HCT116 (cell line): ENCODE results near the gene RAB3GAP2.

Source experiments
- CEBPB ChIP-seq: IDR thresholded peaks from 2 replicates; pipeline ENCODE4 v1.6.1; 2012; ENCODE audit warnings: low read depth
- EZH2 ChIP-seq: fragments of 200-600 bp; sonication (generic); IDR thresholded peaks from 2 replicates; pipeline ENCODE4 v1.6.1; 2017; ENCODE audit warnings: antibody characterized with exemption, mixed run types
- FOSL1 ChIP-seq: IDR thresholded peaks from 2 replicates; pipeline ENCODE4 v1.6.1; 2012; ENCODE audit warnings: low read depth
- JUND ChIP-seq: IDR thresholded peaks from 2 replicates; pipeline ENCODE4 v1.6.1; 2012
- POLR2A ChIP-seq: IDR thresholded peaks from 2 replicates; pipeline ENCODE4 v1.7.0; 2011; ENCODE audit warnings: borderline replicate concordance; ENCODE audit not compliant: insufficient read depth, insufficient read length; ENCODE audit errors: extremely low read depth
- POLR2AphosphoS5 ChIP-seq: IDR thresholded peaks from 2 replicates; pipeline ENCODE4 v1.6.1; 2011; ENCODE audit warnings: mild to moderate bottlenecking, low read depth, low read length, moderate library complexity
- SP1 ChIP-seq: IDR thresholded peaks from 2 replicates; pipeline ENCODE4 v1.6.1; 2012; ENCODE audit warnings: low read depth
- SRF ChIP-seq: IDR thresholded peaks from 2 replicates; pipeline ENCODE4 v1.6.1; 2012; ENCODE audit warnings: low read depth
- YY1 ChIP-seq: IDR thresholded peaks from 2 replicates; pipeline ENCODE4 v1.6.1; 2011; ENCODE audit warnings: low read length, low read depth, moderate library complexity, mild to moderate bottlenecking; ENCODE audit not compliant: insufficient replicate concordance; ENCODE audit errors: extremely low read depth
- ZFX ChIP-seq: fragments of 450-650 bp; IDR thresholded peaks from 2 replicates; pipeline ENCODE4 v1.6.1; 2017
- TF ChIP-seq, protein P1 (sequence below): IDR thresholded peaks from 2 replicates; pipeline ENCODE4 v1.6.1; 2012
- TF ChIP-seq, protein P2 (sequence below), 3 experiments: fragments of 200-600 bp in 1 of 3; sonication (generic) in 1 of 3; IDR thresholded peaks in 2 of 3; conservative IDR thresholded peaks in 1 of 3; 2 replicates each; pipeline ENCODE4 v1.5.1; 2012 to 2017; ENCODE audit warnings: low read depth in 2 of 3, low read length in 2 of 3, antibody characterized with exemption in 1 of 3, borderline replicate concordance in 1 of 3, control low read depth in 1 of 3, mild to moderate bottlenecking in 1 of 3, mixed read lengths in 1 of 3, mixed run types in 1 of 3, moderate library complexity in 1 of 3; ENCODE audit not compliant: insufficient read depth in 1 of 3
- TF ChIP-seq, protein P3 (sequence below): IDR thresholded peaks from 2 replicates; pipeline ENCODE4 v1.6.1; 2012
- TF ChIP-seq, protein P4 (sequence below): IDR thresholded peaks from 2 replicates; pipeline ENCODE4 v1.6.1; 2012; ENCODE audit warnings: low read depth

DNA sequence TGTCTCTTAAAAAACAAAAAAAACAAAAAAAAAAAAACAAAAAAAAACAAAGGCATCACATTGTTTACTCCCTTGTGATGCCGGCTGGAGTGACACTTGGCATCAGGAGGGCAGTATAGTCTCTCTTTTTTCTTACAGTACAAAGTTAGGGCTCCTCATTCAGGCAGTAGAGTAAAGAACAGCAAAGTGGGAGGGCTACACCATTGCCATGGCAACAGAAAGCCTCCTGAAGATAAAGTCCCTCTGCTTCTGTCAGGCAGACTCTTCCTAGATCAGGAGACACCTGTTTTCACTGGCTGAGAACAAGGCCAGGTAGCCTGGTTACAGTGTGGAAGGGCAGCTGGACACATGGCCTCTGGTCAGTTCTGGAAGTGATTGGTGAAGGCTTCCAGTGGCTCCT lies 41.3 kb upstream of the RAB3GAP2 start:
- TF ChIP-seq, protein P1, sequence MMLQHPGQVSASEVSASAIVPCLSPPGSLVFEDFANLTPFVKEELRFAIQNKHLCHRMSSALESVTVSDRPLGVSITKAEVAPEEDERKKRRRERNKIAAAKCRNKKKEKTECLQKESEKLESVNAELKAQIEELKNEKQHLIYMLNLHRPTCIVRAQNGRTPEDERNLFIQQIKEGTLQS = no peak
- TF ChIP-seq CEBPB (no peak), POLR2AphosphoS5 (no peak), POLR2A (no peak), JUND (no peak), SRF (no peak), EZH2 (no peak), ZFX (no peak), FOSL1 (no peak), YY1 (no peak), SP1 (no peak)
- TF ChIP-seq, protein P2, sequence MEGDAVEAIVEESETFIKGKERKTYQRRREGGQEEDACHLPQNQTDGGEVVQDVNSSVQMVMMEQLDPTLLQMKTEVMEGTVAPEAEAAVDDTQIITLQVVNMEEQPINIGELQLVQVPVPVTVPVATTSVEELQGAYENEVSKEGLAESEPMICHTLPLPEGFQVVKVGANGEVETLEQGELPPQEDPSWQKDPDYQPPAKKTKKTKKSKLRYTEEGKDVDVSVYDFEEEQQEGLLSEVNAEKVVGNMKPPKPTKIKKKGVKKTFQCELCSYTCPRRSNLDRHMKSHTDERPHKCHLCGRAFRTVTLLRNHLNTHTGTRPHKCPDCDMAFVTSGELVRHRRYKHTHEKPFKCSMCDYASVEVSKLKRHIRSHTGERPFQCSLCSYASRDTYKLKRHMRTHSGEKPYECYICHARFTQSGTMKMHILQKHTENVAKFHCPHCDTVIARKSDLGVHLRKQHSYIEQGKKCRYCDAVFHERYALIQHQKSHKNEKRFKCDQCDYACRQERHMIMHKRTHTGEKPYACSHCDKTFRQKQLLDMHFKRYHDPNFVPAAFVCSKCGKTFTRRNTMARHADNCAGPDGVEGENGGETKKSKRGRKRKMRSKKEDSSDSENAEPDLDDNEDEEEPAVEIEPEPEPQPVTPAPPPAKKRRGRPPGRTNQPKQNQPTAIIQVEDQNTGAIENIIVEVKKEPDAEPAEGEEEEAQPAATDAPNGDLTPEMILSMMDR (IDR thresholded peaks at IDR 0.05 in 2 of 3, conservative IDR thresholded peaks at IDR 0.05 in 1 of 3; ENCODE audit: borderline replicate concordance in 1 of 3, insufficient read depth in 1 of 3, low read depth in 2 of 3, low read length in 2 of 3) = no peak
- TF ChIP-seq, protein P3, sequence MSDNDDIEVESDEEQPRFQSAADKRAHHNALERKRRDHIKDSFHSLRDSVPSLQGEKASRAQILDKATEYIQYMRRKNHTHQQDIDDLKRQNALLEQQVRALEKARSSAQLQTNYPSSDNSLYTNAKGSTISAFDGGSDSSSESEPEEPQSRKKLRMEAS = no peak
- TF ChIP-seq, protein P4, sequence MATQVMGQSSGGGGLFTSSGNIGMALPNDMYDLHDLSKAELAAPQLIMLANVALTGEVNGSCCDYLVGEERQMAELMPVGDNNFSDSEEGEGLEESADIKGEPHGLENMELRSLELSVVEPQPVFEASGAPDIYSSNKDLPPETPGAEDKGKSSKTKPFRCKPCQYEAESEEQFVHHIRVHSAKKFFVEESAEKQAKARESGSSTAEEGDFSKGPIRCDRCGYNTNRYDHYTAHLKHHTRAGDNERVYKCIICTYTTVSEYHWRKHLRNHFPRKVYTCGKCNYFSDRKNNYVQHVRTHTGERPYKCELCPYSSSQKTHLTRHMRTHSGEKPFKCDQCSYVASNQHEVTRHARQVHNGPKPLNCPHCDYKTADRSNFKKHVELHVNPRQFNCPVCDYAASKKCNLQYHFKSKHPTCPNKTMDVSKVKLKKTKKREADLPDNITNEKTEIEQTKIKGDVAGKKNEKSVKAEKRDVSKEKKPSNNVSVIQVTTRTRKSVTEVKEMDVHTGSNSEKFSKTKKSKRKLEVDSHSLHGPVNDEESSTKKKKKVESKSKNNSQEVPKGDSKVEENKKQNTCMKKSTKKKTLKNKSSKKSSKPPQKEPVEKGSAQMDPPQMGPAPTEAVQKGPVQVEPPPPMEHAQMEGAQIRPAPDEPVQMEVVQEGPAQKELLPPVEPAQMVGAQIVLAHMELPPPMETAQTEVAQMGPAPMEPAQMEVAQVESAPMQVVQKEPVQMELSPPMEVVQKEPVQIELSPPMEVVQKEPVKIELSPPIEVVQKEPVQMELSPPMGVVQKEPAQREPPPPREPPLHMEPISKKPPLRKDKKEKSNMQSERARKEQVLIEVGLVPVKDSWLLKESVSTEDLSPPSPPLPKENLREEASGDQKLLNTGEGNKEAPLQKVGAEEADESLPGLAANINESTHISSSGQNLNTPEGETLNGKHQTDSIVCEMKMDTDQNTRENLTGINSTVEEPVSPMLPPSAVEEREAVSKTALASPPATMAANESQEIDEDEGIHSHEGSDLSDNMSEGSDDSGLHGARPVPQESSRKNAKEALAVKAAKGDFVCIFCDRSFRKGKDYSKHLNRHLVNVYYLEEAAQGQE = no peak
